ENCODE results near the gene PNLIPRP3.

PNLIPRP3 gene

DNA sequence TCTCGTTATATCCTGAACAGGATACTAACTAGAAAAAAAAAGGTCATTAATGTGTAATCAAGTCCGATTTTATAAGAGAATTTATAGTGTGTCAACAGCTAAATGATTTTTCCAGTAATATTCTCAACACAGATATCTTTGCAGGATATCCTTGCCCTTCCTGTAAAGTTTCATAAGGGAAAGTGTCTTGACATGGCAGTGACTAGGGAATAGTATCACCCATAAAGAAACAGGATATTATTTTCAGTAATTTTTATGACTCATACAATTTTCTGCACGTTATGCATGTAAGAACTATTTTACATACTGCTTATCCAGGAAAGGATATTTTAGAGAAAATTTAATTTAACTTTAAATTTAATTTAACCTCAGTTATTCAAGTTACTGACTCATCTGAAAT lies 98.6 kb downstream of the PNLIPRP3 start:
- H3K9me2 ChIP-seq (replicated peaks; ENCODE audit: insufficient read depth, low read length) = no peaks in the 10 kb centered on the region
- H3K4me3 ChIP-seq (ENCODE audit: low read length) = no peak overlapping the region
- H3F3A ChIP-seq (ENCODE audit: insufficient read depth, low read length) = no peaks in the 10 kb centered on the region
- TF ChIP-seq, protein P1, sequence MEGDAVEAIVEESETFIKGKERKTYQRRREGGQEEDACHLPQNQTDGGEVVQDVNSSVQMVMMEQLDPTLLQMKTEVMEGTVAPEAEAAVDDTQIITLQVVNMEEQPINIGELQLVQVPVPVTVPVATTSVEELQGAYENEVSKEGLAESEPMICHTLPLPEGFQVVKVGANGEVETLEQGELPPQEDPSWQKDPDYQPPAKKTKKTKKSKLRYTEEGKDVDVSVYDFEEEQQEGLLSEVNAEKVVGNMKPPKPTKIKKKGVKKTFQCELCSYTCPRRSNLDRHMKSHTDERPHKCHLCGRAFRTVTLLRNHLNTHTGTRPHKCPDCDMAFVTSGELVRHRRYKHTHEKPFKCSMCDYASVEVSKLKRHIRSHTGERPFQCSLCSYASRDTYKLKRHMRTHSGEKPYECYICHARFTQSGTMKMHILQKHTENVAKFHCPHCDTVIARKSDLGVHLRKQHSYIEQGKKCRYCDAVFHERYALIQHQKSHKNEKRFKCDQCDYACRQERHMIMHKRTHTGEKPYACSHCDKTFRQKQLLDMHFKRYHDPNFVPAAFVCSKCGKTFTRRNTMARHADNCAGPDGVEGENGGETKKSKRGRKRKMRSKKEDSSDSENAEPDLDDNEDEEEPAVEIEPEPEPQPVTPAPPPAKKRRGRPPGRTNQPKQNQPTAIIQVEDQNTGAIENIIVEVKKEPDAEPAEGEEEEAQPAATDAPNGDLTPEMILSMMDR (IDR thresholded peaks at IDR 0.05; ENCODE audit: low read length) = no peak
- TF ChIP-seq EZH2phosphoT487 (IDR thresholded peaks at IDR 0.05; ENCODE audit: low read length) (no peak), EZH2 (optimal IDR thresholded peaks at IDR 0.05; ENCODE audit: low read depth, low read length) (no peak)
- DNase-seq = no peak
- H3K27ac ChIP-seq (ENCODE audit: low read length) = no peak overlapping the region
- H3K9ac ChIP-seq (ENCODE audit: low read length) = no peak overlapping the region
- H2AFZ ChIP-seq (ENCODE audit: low read length) = no peak overlapping the region
- no peaks in the 10 kb centered on the region for H3K4me1 ChIP-seq (ENCODE audit: low read length)
- H3K27me3 ChIP-seq (replicated peaks; ENCODE audit: insufficient read depth, low read length) = no peaks in the 10 kb centered on the region
- no peaks in the 10 kb centered on the region for H3K79me2 ChIP-seq (ENCODE audit: low read length)
- no peak overlapping the region for H3K4me2 ChIP-seq (ENCODE audit: low read depth, low read length)
- no peaks in the 10 kb centered on the region for H3K9me3 ChIP-seq (replicated peaks; ENCODE audit: insufficient read depth, low read length)
- no peaks in the 10 kb centered on the region for H4K20me1 ChIP-seq (ENCODE audit: insufficient read depth, low read length)
- H3K36me3 ChIP-seq (replicated peaks; ENCODE audit: insufficient read depth, low read length) = no peaks in the 10 kb centered on the region
